K562 (cell line): Measurements from ENCODE around the gene DEF6. TPM values are rescaled to one million over a fixed set of nuclear protein-coding genes. Genes with fewer than 3 reads are reported as not detected.

Experiments used
- ARID3B ChIP-seq: fragments of 250-450 bp; sonication (Bioruptor Pico); IDR thresholded peaks from 2 replicates; pipeline ENCODE4 v1.4.0; 2020; ENCODE audit warnings: borderline replicate concordance
- ATF7 ChIP-seq: fragments of 450-650 bp; IDR thresholded peaks from 2 replicates; pipeline ENCODE4 v1.7.1; 2014; ENCODE audit warnings: mild to moderate bottlenecking, moderate library complexity
- BCLAF1 ChIP-seq, 2 experiments: fragments of 450-650 bp in 1 of 2; IDR thresholded peaks; 2 replicates each; pipeline ENCODE4 v1.6.1; 2011 to 2017; ENCODE audit warnings: low read depth in 2 of 2, antibody characterized with exemption in 1 of 2, borderline replicate concordance in 1 of 2, low read length in 1 of 2, mild to moderate bottlenecking in 1 of 2, mixed read lengths in 1 of 2; ENCODE audit not compliant: control insufficient read depth in 1 of 2
- CAMTA2 ChIP-seq: fragments of 250-450 bp; sonication (Bioruptor Pico); conservative IDR thresholded peaks from 2 replicates; pipeline ENCODE4 v1.5.1; 2022
- E2F5 ChIP-seq: sonication (generic); formaldehyde crosslinking; IDR thresholded peaks from 2 replicates; pipeline ENCODE4 v1.8.0; 2022; ENCODE audit warnings: mild to moderate bottlenecking, missing genetic modification reagents
- HMGXB4 ChIP-seq: sonication (generic); formaldehyde crosslinking; IDR thresholded peaks from 2 replicates; pipeline ENCODE4 v1.8.1; 2023; ENCODE audit warnings: mild to moderate bottlenecking, missing genetic modification reagents
- HNRNPK ChIP-seq: fragments of 200-400 bp; formaldehyde crosslinking; IDR thresholded peaks from one replicate; pipeline ENCODE4 v1.6.1; 2018; ENCODE audit warnings: mild to moderate bottlenecking, low read depth, low read length; ENCODE audit not compliant: poor library complexity, severe bottlenecking
- MAFF ChIP-seq: IDR thresholded peaks from 2 replicates; pipeline ENCODE4 v1.6.1; 2012; ENCODE audit warnings: low read length, improper control_type of control experiment
- MBD1 ChIP-seq: fragments of 250-450 bp; sonication (Bioruptor Pico); IDR thresholded peaks from 2 replicates; pipeline ENCODE4 v1.8.0; 2022; ENCODE audit warnings: inconsistent platforms
- MCM2 ChIP-seq: fragments of 450-650 bp; IDR thresholded peaks from 2 replicates; pipeline ENCODE4 v1.6.1; 2017; ENCODE audit warnings: low read depth, mild to moderate bottlenecking
- MCM7 ChIP-seq, 2 experiments: fragments of 450-650 bp; IDR thresholded peaks; 2 replicates each; pipeline ENCODE4 v1.6.1; 2016 to 2018
- NCOA6 ChIP-seq: fragments of 450-650 bp; IDR thresholded peaks from 2 replicates; pipeline ENCODE4 v1.6.1; 2017; ENCODE audit warnings: mild to moderate bottlenecking
- RBM34 ChIP-seq: fragments of 200-400 bp; formaldehyde crosslinking; IDR thresholded peaks from 2 replicates; pipeline ENCODE4 v1.6.1; 2018; ENCODE audit warnings: low read length, borderline replicate concordance; ENCODE audit not compliant: insufficient read depth
- SNRNP70 ChIP-seq: fragments of 200-400 bp; formaldehyde crosslinking; optimal IDR thresholded peaks from 2 replicates; pipeline ENCODE3; 2017; ENCODE audit warnings: low read depth, low read length
- SP2 ChIP-seq: IDR thresholded peaks from 2 replicates; pipeline ENCODE4 v1.6.1; 2011; ENCODE audit warnings: mild to moderate bottlenecking, low read depth, low read length, moderate library complexity; ENCODE audit not compliant: poor library complexity, severe bottlenecking; ENCODE audit errors: extremely low read depth
- TEAD1 ChIP-seq, 2 experiments: fragments of 450-650 bp in 1 of 2; sonication (generic) in 1 of 2; formaldehyde crosslinking; IDR thresholded peaks; 2 replicates each; pipeline versions ENCODE4 v1.4.0 to v1.8.0; 2020 to 2022; ENCODE audit warnings: mild to moderate bottlenecking in 2 of 2, missing genetic modification reagents in 1 of 2
- TRIM24 ChIP-seq, 2 experiments: fragments of 450-650 bp; IDR thresholded peaks; 2 replicates each; pipeline ENCODE4 v1.6.1; 2016
- ZNF253 ChIP-seq: fragments of 250-450 bp; sonication (Bioruptor Pico); conservative IDR thresholded peaks from 2 replicates; pipeline ENCODE4 v1.6.1; 2021; ENCODE audit warnings: mild to moderate bottlenecking
- polyA plus RNA-seq, 8 experiments: library from polyadenylated mRNA; depleted of rRNA in 4 of 8; stranded (reverse) in 5 of 8; unstranded in 3 of 8; fragments of >200 nt; fragmentation: Nextera tagmentation in 2 of 8; fragmentation: Illumina TruSeq in 1 of 8; extraction: Ambion mirVana in 2 of 8; extraction: Trizol in 1 of 8; gene quantifications; 2 replicates each; pipeline versions ENCODE4 v1.2.1 to v1.2.3, GENCODE V29; 2011 to 2014; ENCODE audit warnings: inconsistent platforms in 1 of 8, missing spikeins in 1 of 8
- total RNA-seq, 7 experiments: library from RNA; depleted of rRNA in 6 of 7; stranded (reverse); fragments of >200 nt in 6 of 7; fragmentation: Illumina TruSeq in 2 of 7; extraction: Trizol in 2 of 7; gene quantifications; 2 replicates each; pipeline versions ENCODE4 v1.2.1 to v1.2.3, GENCODE V29; 2011 to 2021; ENCODE audit warnings: low replicate concordance in 1 of 7

Gene DEF6
- total and polyA plus RNA-seq, 9 of the 15 experiments (the other 6 are each of a cell fraction or from before 2014, with no cell fraction given) = 1.3 to 44.6 (median 22.7) TPM

- TF ChIP-seq ARID3B (CRISPR knock-in tag) (no peak; the same call in 1 of the 2 replicates), HMGXB4 (no peak), RBM34 (no peak), MCM2 (no peak), ZNF253 (CRISPR knock-in tag) (no peak), TRIM24 (IDR thresholded peaks at IDR 0.05) (no peak), SNRNP70 (no peak), BCLAF1 (IDR thresholded peaks at IDR 0.05; ENCODE audit: borderline replicate concordance in 1 of 2, control insufficient read depth in 1 of 2, low read depth in 2 of 2, low read length in 1 of 2) (no peak), E2F5 (CRISPR knock-in tag) (peak; percentile 78; the same call in 1 of the 2 replicates), MBD1 (no peak), CAMTA2 (no peak), NCOA6 (no peak), HNRNPK (no peak), MCM7 (IDR thresholded peaks at IDR 0.05) (no peak), MAFF (no peak), TEAD1 (CRISPR knock-in tag; IDR thresholded peaks at IDR 0.05) (peak in 1 of 2 experiments; percentile 91; a peak in 1 of 4 replicates), SP2 (peak; percentile 26), ATF7 (peak; percentile 67)
Measured at GRCh38 chr6:35297601-35298481, at the start of gene DEF6 (continued).
